AG09309 (cell line): ENCODE measurements around the gene LYPD6B.
A peak's percentile ranks its signal among the peaks of the same experiment; 100 is the strongest.

Experiments
- DNase-seq: peaks from one replicate; pipeline ENCODE4 v3.0.0-alpha.2; 2010; ENCODE audit warnings: low read depth
- H3K4me3 ChIP-seq: 2 replicates; pipeline ENCODE4 v1.5.1; 2011; ENCODE audit warnings: mild to moderate bottlenecking, low read depth, low read length, moderate library complexity; ENCODE audit not compliant: control insufficient read depth
- TF ChIP-seq, protein P1 (sequence below): IDR thresholded peaks from 2 replicates; pipeline ENCODE4 v1.5.1; 2011; ENCODE audit warnings: mild to moderate bottlenecking, low read depth, low read length, inconsistent platforms; ENCODE audit not compliant: insufficient read depth, control insufficient read depth; ENCODE audit errors: missing control alignments

Gene LYPD6B

DNA sequence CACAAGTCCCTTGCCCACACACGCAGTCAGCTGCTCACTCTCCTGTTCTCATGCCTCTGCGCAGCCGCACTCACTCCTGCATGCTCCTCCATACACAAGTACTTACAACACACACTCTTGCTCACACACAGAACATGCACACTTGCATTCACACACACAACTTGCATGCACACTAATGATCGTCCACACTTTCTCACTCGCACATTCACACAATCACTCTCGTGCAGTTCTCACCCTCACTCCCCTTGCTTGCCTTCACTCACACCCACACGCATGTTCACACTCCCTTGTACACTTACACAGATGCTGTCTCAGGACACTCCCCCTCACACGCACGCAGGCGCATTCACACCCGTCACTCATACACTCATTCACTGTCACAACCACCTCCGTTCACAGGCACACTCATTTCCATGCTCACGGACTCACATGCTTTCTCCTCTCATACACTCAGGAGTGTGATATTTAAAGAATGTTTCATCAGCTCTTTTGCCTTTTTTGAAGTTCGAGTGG, 36.1 kb upstream of the LYPD6B start:
- TF ChIP-seq, protein P1, sequence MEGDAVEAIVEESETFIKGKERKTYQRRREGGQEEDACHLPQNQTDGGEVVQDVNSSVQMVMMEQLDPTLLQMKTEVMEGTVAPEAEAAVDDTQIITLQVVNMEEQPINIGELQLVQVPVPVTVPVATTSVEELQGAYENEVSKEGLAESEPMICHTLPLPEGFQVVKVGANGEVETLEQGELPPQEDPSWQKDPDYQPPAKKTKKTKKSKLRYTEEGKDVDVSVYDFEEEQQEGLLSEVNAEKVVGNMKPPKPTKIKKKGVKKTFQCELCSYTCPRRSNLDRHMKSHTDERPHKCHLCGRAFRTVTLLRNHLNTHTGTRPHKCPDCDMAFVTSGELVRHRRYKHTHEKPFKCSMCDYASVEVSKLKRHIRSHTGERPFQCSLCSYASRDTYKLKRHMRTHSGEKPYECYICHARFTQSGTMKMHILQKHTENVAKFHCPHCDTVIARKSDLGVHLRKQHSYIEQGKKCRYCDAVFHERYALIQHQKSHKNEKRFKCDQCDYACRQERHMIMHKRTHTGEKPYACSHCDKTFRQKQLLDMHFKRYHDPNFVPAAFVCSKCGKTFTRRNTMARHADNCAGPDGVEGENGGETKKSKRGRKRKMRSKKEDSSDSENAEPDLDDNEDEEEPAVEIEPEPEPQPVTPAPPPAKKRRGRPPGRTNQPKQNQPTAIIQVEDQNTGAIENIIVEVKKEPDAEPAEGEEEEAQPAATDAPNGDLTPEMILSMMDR: no peak
- peak overlapping the region; percentile 38 for H3K4me3 ChIP-seq
- no peak for DNase-seq

DNA sequence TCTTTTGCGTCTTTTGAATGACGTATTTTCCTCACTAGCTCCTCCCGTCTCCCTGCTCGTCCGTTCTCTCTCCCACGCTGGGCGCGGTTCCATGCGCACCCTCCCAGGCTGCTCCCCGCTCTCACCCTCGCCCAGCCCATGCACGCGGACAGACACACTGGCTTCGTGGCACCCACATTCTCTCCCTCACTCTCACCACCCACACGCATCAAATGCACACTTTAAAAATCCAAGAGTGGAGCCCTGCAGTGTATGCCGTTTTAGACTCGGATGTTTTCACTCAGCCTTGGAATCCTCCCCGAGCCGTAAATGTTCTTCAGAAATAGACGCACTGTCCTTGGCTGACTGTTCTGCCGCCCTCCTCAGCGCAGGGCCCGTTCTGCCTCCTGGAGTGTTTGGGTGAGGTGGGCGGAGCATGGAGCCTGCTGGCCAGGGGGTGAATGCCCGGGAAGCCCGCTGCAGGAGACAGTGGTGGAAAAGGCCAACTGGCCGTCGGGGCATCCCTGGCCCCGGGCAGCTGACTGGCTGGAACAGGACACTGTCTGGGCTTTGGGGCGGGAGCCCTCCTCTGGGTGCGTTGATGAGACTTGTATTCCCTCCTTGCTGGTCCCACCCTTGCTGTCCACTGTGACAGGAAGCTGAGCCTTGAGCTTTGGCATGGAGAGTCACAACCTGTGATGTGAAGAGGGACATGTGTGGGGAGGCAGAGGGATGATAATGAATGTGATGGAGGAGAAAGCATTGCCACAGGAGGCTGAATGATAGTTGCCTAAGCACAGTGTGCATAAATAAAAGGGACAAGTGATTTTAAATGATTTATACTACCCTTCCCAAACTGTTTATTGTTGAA, 35.4 kb upstream of the LYPD6B start:
- no peak for DNase-seq
- peak overlapping the region; percentile 38 for H3K4me3 ChIP-seq
- TF ChIP-seq, protein P1: no peak

DNA sequence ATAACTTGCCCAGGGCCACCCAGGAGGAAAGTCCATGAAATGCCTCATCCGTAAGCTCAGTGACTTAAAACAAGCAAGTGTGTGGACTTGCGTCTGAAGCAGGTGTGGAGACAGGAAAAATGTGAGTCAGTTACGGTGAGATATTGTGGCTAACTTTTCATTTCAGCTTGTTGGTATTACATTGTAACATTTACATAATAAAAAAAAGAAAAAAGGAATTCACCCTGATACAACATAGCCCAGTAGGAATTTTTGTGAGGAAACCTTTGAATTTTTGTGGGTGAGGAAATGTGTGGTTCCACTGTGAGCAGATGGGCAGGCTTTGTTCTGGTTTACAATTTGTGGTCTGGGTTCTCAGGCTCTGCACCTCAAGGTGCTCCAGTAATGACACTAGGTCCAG, 33.7 kb upstream of the LYPD6B start:
- no peak overlapping the region for H3K4me3 ChIP-seq
- DNase-seq: peak; percentile 67
- TF ChIP-seq, protein P1: no peak

DNA sequence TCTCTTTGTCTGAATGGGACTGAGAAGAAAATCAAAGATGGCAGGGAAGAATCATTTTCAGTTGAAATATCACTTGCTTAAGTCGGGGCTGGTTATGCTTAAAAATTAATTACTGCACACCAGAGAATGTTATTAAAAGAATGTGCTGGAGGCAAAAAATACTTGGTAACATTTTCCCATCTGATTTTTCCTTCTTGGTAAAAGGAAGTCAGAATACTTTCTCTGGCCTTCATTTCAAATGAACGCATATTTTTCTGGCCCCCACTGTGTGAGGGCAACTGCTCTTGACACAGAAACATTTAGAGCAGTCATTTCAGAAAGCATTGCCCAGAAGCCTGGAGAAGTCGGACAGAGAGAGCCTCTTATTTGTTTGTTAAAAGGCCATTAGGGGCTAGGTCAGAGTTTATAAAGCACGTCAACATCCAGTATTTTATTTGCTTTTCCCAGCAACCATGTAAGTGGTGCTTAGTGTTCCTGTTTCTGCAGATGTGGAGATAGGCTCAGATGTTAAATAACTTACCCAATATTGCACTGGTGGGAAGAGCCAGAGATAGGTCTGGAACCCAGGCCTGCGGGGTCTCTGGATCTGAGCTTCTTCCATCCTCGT, 32.9 kb upstream of the LYPD6B start:
- no peak for DNase-seq
- H3K4me3 ChIP-seq: no peak overlapping the region
- TF ChIP-seq, protein P1: no peak

DNA sequence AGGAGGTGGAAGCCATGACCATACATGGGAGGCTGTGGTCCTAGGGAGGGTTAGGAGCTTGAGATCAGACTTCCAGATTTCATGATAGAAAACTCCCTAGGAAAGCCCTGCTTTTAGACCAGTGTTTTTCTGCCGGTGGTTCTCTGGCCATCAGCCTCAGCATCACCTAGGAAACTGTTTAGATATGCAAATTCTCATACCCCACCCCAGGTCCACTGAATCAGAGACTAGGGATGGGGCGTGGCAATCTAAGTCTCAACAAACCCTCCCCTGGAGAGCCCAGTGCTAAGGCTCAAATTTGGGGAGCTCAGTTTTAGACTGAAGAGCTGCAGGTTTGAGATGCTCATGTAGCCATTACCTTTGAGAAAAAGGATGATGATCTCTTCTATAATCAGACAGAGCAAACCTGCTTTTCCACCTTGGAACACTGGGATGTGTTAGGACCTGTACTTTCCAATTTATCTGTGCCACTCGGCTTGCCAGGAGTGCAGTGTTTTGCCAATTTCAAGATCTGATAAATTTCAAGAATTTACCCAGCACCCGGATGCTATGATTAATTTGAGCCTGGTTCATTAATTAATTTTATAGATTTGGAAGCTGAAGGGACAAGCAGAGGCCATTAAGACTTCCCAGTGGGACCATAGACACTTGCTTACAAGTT, 31.5 kb upstream of the LYPD6B start:
- TF ChIP-seq, protein P1: no peak
- no peak overlapping the region for H3K4me3 ChIP-seq
- no peak for DNase-seq

DNA sequence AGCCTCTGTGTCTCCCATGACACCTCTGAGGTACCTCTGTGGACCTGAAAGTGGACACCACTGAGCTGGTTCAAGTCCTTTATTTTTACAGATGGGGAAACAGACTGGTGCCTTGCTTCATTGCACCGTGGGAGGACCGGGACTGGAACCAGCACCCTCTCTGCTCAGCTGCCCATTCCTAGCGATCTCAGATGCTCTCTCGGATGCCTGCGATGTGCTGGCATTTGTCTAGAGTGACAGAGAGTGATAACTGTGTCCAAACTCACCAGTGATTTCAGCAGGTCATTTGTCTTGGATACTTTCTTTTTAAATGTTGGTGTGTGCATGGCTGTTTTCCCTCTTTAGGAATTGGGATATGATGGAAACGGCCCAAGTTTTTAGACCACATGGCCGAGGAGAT, 30.1 kb upstream of the LYPD6B start:
- TF ChIP-seq, protein P1: no peak
- DNase-seq: no peak
- no peak overlapping the region for H3K4me3 ChIP-seq
